Left ventricle myocardium inferior (tissue), 1 donor: ENCODE results near the gene TMEM184B. TPM values are rescaled to one million over a fixed set of nuclear protein-coding genes. Genes with fewer than 3 reads are reported as not detected.

Source experiments
- DNase-seq: peaks from one replicate; pipeline ENCODE4 v3.0.0-alpha.2; 2020
- H3K27ac ChIP-seq: fragments of 200-600 bp; replicated peaks from 2 replicates; pipeline ENCODE4 v1.8.0; 2021
- H3K27me3 ChIP-seq: fragments of 200-600 bp; 2 replicates; pipeline ENCODE4 v1.8.0; 2021; ENCODE audit warnings: low read depth
- H3K36me3 ChIP-seq: fragments of 200-600 bp; 2 replicates; pipeline ENCODE4 v1.8.0; 2021
- H3K4me1 ChIP-seq: fragments of 200-600 bp; 2 replicates; pipeline ENCODE4 v1.8.0; 2021
- H3K4me3 ChIP-seq: fragments of 200-600 bp; 2 replicates; pipeline ENCODE4 v1.8.0; 2021; ENCODE audit warnings: mild to moderate bottlenecking, moderate library complexity
- H3K9me3 ChIP-seq: fragments of 200-600 bp; replicated peaks from 2 replicates; pipeline ENCODE4 v1.8.0; 2021
- CTCF ChIP-seq: fragments of 200-600 bp; IDR thresholded peaks from 2 replicates; pipeline ENCODE4 v1.8.0; 2021; ENCODE audit warnings: antibody characterized with exemption, mild to moderate bottlenecking, borderline replicate concordance
- intact Hi-C: fragments of 100-400 bp; cut with micrococcal nuclease; formaldehyde crosslinking; loops from one replicate; pipeline ENCODE4 v1.11.0; 2022
- total RNA-seq: library from RNA; stranded (reverse); fragmentation: NEBNext Ultra II Directional; extraction: Animal tissue kit (Norgen Biotek cat#: 25700); gene quantifications from one replicate; pipeline ENCODE4 v1.2.1, GENCODE V29; 2021
- donor health status: DM: no; HTN: yes; CAD: no; lungs with severe emphysema.

Gene TMEM184B
- total RNA-seq, 1 donor from 2014 or later, result 50.6 TPM

- no peak for TF ChIP-seq CTCF
- intact Hi-C loops, result no loop called here
- DNase-seq, result no peak
- Histone ChIP-seq H3K27ac (no peak overlapping the region), H3K4me1 (peaks cover 61% of the 10 kb centered on the region), H3K27me3 (no peaks in the 10 kb centered on the region), H3K4me3 (no peak overlapping the region), H3K9me3 (no peaks in the 10 kb centered on the region), H3K36me3 (peaks cover 94% of the 10 kb centered on the region)
Measured at GRCh38 chr22:38296372-38296771, 23.6 kb upstream of the TMEM184B start.

GRCh38 chr22:38295863-38296262 lies 23.1 kb upstream of the TMEM184B start:
- Histone ChIP-seq H3K4me1 (peaks cover 56% of the 10 kb centered on the region), H3K27me3 (no peaks in the 10 kb centered on the region), H3K4me3 (no peak overlapping the region), H3K9me3 (no peaks in the 10 kb centered on the region), H3K27ac (peak overlapping the region; percentile 74), H3K36me3 (peaks cover 93% of the 10 kb centered on the region)
- intact Hi-C loops, result no loop called here
- TF ChIP-seq CTCF, result no peak
- DNase-seq, result no peak

- no peak for TF ChIP-seq CTCF
- DNase-seq, result no peak
- Histone ChIP-seq H3K27ac (peak overlapping the region; percentile 74), H3K36me3 (peaks cover 91% of the 10 kb centered on the region), H3K4me3 (no peak overlapping the region), H3K27me3 (no peaks in the 10 kb centered on the region), H3K4me1 (peaks cover 51% of the 10 kb centered on the region), H3K9me3 (no peaks in the 10 kb centered on the region)
- intact Hi-C loops, result no loop called here
Measured at GRCh38 chr22:38295339-38295738, 22.5 kb upstream of the TMEM184B start.

- no peak for DNase-seq
- intact Hi-C loops, result no loop called here
- no peak for TF ChIP-seq CTCF
- no peaks in the 10 kb centered on the region for H3K27me3 ChIP-seq
- H3K36me3 ChIP-seq, result peaks cover 91% of the 10 kb centered on the region
- no peak overlapping the region for H3K4me3 ChIP-seq
- H3K4me1 ChIP-seq, result peaks cover 40% of the 10 kb centered on the region
- H3K27ac ChIP-seq, result peak overlapping the region; percentile 74
- no peaks in the 10 kb centered on the region for H3K9me3 ChIP-seq
Measured at GRCh38 chr22:38294193-38294592, 21.4 kb upstream of the TMEM184B start.

GRCh38 chr22:38292694-38293093 lies 19.9 kb upstream of the TMEM184B start:
- H3K4me1 ChIP-seq, result peaks cover 32% of the 10 kb centered on the region
- H3K4me3 ChIP-seq, result no peak overlapping the region
- peaks cover 84% of the 10 kb centered on the region for H3K36me3 ChIP-seq
- no peaks in the 10 kb centered on the region for H3K27me3 ChIP-seq
- H3K9me3 ChIP-seq, result no peaks in the 10 kb centered on the region
- TF ChIP-seq CTCF, result no peak
- H3K27ac ChIP-seq, result peak overlapping the region; percentile 74
- intact Hi-C loops, result no loop called here
- DNase-seq, result no peak
